Tracheal epithelial cell (primary cell): Measurements from ENCODE around the gene NUDCD2. TPM values are rescaled to one million over a fixed set of nuclear protein-coding genes. Genes with fewer than 3 reads are reported as not detected.

Experiments
- total RNA-seq: library from RNA; depleted of rRNA; stranded (reverse); fragments of >200 nt; gene quantifications from 2 replicates; pipeline ENCODE4 v1.2.1, GENCODE V29; 2014

NUDCD2 gene
- 4.5 and 5.8 TPM in 2 replicates for total RNA-seq

DNA sequence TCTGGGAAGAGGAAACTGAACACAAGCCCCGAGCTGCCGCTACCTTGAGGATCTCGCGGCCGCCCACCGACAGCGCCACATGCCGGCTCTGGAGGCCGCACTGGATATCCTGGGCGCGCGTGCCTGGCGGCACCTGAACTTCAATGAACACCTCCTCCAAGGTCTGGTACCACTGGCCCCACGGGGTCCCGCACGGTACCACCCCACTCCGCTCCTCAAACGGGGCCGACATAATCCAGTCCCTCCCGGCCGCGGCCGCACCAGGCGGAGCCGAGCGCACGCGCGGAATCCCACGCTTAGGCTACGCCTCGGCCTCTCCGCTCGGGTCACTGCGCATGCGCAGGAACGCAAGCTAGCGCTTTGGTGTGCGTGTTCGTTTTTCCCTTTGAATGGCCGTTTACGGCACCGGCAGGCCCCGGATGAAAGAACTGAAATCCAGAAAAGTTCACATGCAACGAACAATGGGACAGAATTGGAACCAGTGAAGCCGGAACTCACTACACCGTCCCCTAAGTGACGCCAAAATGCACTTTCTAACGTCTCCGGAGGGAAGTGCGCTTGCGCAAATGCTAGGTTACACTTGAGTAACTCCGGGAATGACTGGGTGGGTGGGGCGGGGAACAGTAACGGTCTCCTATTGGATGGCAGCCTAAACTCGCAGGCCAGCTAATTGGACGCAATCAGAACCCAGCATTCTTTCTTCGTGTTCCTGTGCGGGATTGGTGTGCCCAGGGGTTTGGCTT is at the start of gene NUDCD2:
Gene NUDCD2 (minus strand): TSS at position 284 of the 743 bp plus-strand sequence. CDS start 52 bp downstream, at position 232.

GRCh38 chr5:163505368-163506094 is 45.6 kb upstream of the NUDCD2 start, which contains the start of gene MAT2B:
TSS of gene MAT2B (plus strand) at chr5:163505619. CDS start at chr5:163505687, 68 bp downstream.

DNA sequence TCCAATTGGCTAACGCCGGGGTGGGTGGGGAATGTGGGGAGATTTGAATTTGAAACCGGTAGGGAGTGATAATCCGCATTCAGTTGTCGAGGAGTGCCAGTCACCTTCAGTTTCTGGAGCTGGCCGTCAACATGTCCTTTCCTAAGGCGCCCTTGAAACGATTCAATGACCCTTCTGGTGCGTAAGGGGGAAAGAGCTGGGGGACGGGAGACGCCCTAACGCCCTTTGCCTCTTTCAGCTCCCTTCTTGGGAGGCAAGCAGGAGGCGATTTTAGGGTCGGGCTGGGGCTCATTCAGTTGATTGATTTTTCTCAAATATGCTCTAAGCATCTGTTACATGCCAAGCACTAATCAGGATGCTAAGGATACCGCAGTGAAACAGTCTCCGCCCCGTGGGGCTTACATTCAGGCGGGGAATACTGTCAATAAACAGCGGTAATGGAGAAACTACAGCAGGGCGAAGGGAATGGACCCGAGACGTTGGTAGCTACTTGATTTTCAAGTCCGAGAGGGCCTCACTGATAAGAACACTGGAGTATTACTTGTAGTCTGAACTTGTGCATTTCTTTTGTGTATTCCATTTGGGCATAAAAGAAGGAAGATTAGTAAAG is 765 bp upstream of the NUDCD2 start, which contains the start of gene HMMR:
Gene HMMR (plus strand): TSS at position 71 of the 610 bp plus-strand sequence. CDS start 61 bp downstream, at position 132.

DNA sequence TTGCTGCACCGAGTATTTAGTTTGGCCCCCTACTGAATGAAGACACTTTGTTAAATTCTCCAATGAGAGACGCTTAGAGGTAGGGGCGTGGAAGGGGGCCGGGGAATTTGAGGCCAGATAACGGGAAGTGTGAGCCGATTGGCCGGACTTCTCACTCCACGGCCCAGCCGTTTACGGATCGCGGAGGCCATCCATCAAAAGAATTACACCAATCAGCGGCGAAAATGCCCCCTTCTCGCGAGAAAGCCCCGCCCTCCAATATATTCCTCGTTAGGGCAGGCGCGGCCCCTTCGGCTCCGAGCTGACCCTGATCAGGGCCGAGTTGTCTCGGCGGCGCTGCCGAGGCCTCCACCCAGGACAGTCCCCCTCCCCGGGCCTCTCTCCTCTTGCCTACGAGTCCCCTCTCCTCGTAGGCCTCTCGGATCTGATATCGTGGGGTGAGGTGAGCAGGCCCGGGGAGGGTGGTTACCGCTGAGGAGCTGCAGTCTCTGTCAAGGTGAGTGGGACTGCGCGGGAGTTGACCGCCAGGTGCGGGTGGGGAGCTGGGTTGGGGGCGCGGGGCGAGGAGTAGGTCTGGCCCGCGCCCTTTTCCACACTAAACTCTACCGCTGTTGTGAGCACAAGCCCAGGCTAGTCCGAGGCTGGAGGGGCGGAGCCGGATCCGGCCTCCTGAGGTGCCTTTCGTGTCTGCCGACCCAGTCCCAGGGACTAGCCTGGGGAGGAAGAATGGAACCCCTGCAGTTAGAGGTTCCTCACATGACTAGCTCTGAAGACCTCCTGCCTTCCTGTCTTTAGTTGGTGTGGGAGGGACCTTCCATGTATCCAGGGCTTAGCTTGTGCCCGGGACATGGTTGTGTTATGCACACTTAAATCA is 22.4 kb downstream of the NUDCD2 start, which contains the start of gene CCNG1:
Gene CCNG1 (plus strand): TSS at position 287 of the 874 bp plus-strand sequence. CDS start 1,662 bp downstream, outside the sequence.

Other genes starting within 250 kb of the NUDCD2 start
- 187 and 320 TPM in 2 replicates for gene CCNG1, start 22.5 kb downstream of the NUDCD2 start, total RNA-seq
- 3.6 and 5.1 TPM in 2 replicates for gene HMMR, start 530 bp upstream of the NUDCD2 start, total RNA-seq
- 36.4 and 59.5 TPM in 2 replicates for gene MAT2B, start 45.5 kb upstream of the NUDCD2 start, total RNA-seq